ENCODE data around the gene MAD1L1.
A peak's percentile ranks its signal among the peaks of the same experiment; 100 is the strongest.

The MAD1L1 gene

GRCh38 chr7:2218444-2218785, 14.3 kb downstream of the MAD1L1 start:
- no peak for DNase-seq (ENCODE audit: low spot score)

- no peak for DNase-seq (ENCODE audit: low spot score)
These were observed 14.9 kb downstream of the MAD1L1 start for GRCh38 chr7:2217716-2218443.

GRCh38 chr7:2217206-2217605, 15.5 kb downstream of the MAD1L1 start:
- no peak for DNase-seq (ENCODE audit: low spot score)

- DNase-seq (ENCODE audit: low spot score): no peak
These were observed 16.9 kb downstream of the MAD1L1 start for GRCh38 chr7:2215851-2216250.

- no peak for DNase-seq (ENCODE audit: low spot score)
These were observed 18.1 kb downstream of the MAD1L1 start for GRCh38 chr7:2214636-2215035.

GRCh38 chr7:2213551-2214215, 19.1 kb downstream of the MAD1L1 start:
- DNase-seq (ENCODE audit: low spot score): no peak

- DNase-seq (ENCODE audit: low spot score): no peak
These were observed 19.8 kb downstream of the MAD1L1 start for GRCh38 chr7:2212906-2213305.

- DNase-seq (ENCODE audit: low spot score): no peak
These were observed 20.8 kb downstream of the MAD1L1 start for GRCh38 chr7:2211926-2212325.

GRCh38 chr7:2211259-2211880, 21.4 kb downstream of the MAD1L1 start:
- DNase-seq (ENCODE audit: low spot score): no peak

GRCh38 chr7:2210551-2211258, 22.0 kb downstream of the MAD1L1 start:
- DNase-seq (ENCODE audit: low spot score): no peak

- no peak for DNase-seq (ENCODE audit: low spot score)
These were observed 22.8 kb downstream of the MAD1L1 start for GRCh38 chr7:2209961-2210323.

GRCh38 chr7:2209146-2209960, 23.4 kb downstream of the MAD1L1 start:
- DNase-seq (ENCODE audit: low spot score): peak; percentile 27

GRCh38 chr7:2208712-2209111, 24.0 kb downstream of the MAD1L1 start:
- DNase-seq (ENCODE audit: low spot score): no peak

GRCh38 chr7:2205036-2205780, 27.5 kb downstream of the MAD1L1 start:
- no peak for DNase-seq (ENCODE audit: low spot score)

- DNase-seq (ENCODE audit: low spot score): no peak
These were observed 28.3 kb downstream of the MAD1L1 start for GRCh38 chr7:2204446-2204845.

GRCh38 chr7:2203766-2204300, 28.9 kb downstream of the MAD1L1 start:
- no peak for DNase-seq (ENCODE audit: low spot score)

- no peak for DNase-seq (ENCODE audit: low spot score)
These were observed 29.6 kb downstream of the MAD1L1 start for GRCh38 chr7:2202901-2203765.

- no peak for DNase-seq (ENCODE audit: low spot score)
These were observed 30.4 kb downstream of the MAD1L1 start for GRCh38 chr7:2202361-2202761.

- DNase-seq (ENCODE audit: low spot score): no peak
These were observed 30.9 kb downstream of the MAD1L1 start for GRCh38 chr7:2201686-2202360.

Measured in SW480 (cell line).